ENCODE results near the gene SRCAP.

- TF ChIP-seq EZH2phosphoT487 (IDR thresholded peaks at IDR 0.05; ENCODE audit: insufficient read depth, low read depth) (no peak), EZH2 (IDR thresholded peaks at IDR 0.05; ENCODE audit: insufficient read depth, poor library complexity, severe bottlenecking) (no peak)
These were observed 47.6 kb upstream of the SRCAP start for GRCh38 chr16:30651124-30652004.
